ENCODE measurements around the gene NUP210L. TPM values are rescaled to one million over a fixed set of nuclear protein-coding genes. Genes with fewer than 3 reads are reported as not detected.

NUP210L gene
- total and polyA plus RNA-seq, 2 donors (not counting 3 experiments of a cell fraction or from before 2014, with no cell fraction given): 0.01 to 0.07 TPM

GRCh38 chr1:154019269-154019668 lies 135.6 kb downstream of the NUP210L start:
- no peak for FAIRE-seq
- dilution Hi-C loops (cut with MboI; ENCODE audit: extremely low pct_ligation_motif_present, low sequenced_read_pairs): no loop called here
- TF ChIP-seq GATA2 (IDR thresholded peaks at IDR 0.05; ENCODE audit: insufficient read depth, insufficient read length, low read depth, low read length) (no peak), CTCF (IDR thresholded peaks at IDR 0.05; ENCODE audit: extremely low read depth in 1 of 2, insufficient read depth in 1 of 2, low read depth in 1 of 2, low read length in 2 of 2) (no peak), MYC (IDR thresholded peaks at IDR 0.05; ENCODE audit: low read depth, low read length) (no peak), POLR2A (IDR thresholded peaks at IDR 0.05; ENCODE audit: low read depth, low read length) (no peak), EZH2 (IDR thresholded peaks at IDR 0.05; ENCODE audit: borderline replicate concordance, low read depth, low read length, severe bottlenecking) (no peak), JUN (IDR thresholded peaks at IDR 0.05; ENCODE audit: borderline replicate concordance, insufficient read depth, insufficient read length, low read depth) (no peak), MAX (IDR thresholded peaks at IDR 0.05; ENCODE audit: insufficient read depth, insufficient read length) (no peak), FOS (IDR thresholded peaks at IDR 0.05; ENCODE audit: borderline replicate concordance, insufficient read depth, low read length) (no peak), POLR2AphosphoS5 (IDR thresholded peaks at IDR 0.05; ENCODE audit: insufficient read depth, low read depth, low read length) (no peak)

More at GRCh38 chr1:154019269-154019668, 135.6 kb downstream of the NUP210L start:
- Histone ChIP-seq H3K79me2 (ENCODE audit: control insufficient read depth, insufficient read depth, low read length) (no peaks in the 10 kb centered on the region), H3K9me3 (replicated peaks; ENCODE audit: control insufficient read depth, insufficient read depth, low read length) (no peaks in the 10 kb centered on the region), H3K27ac (ENCODE audit: insufficient read depth, low read depth, low read length) (no peak overlapping the region), H3K9me1 (replicated peaks; ENCODE audit: control insufficient read depth, extremely low read depth, insufficient read depth, low read length) (no peaks in the 10 kb centered on the region), H3K27me3 (ENCODE audit: control insufficient read depth in 2 of 2, insufficient read depth in 2 of 2, low read length in 2 of 2) (no peaks in the 10 kb centered on the region), H3K36me3 (ENCODE audit: control insufficient read depth in 2 of 2, extremely low read depth in 1 of 2, insufficient read depth in 2 of 2, low read length in 2 of 2) (no peaks in the 10 kb centered on the region), H3K4me1 (ENCODE audit: control insufficient read depth, extremely low read depth, insufficient read depth, low read length) (no peaks in the 10 kb centered on the region), H3K9ac (replicated peaks; ENCODE audit: extremely low read depth, insufficient read depth, low read length) (no peak overlapping the region), H3K4me2 (ENCODE audit: insufficient read depth, low read length) (no peak overlapping the region), H2AFZ (ENCODE audit: low read depth, low read length) (no peak overlapping the region), H4K20me1 (replicated peaks; ENCODE audit: control insufficient read depth, extremely low read depth, insufficient read depth, low read length) (no peaks in the 10 kb centered on the region), H3K4me3 (replicated peaks in 1 of 3; ENCODE audit: insufficient read depth in 1 of 3, low read depth in 1 of 3, low read length in 3 of 3) (no peak overlapping the region)
- BruUV-seq (replicated peaks): no TSS peak
- ChIA-PET CTCF (interaction anchor here (1.6 kb wide), 1 partner anchor 11 kb away, joined by 3 read pairs; no protein-coding TSS in a partner anchor), POLR2A (no interaction called here)
- DNase-seq (ENCODE audit: low read depth, low spot score): no peak
- intact Hi-C loops (cut with micrococcal nuclease): no loop called here

Data from endothelial cell of umbilical vein (primary cell).